IMR-90 (cell line): Measurements from ENCODE around the gene MAGI1. TPM values are rescaled to one million over a fixed set of nuclear protein-coding genes. Genes with fewer than 3 reads are reported as not detected.

ENCODE experiments used
- ATAC-seq: fragments of 200-7000 bp; cut with Tn5 transposase; 2 replicates; pipeline ENCODE4 v1.9.1; 2020; ENCODE audit warnings: low read depth, mild to moderate bottlenecking, moderate library complexity
- BruUV-seq: library from RNA; stranded (reverse); fragments of 400-500 nt; replicated peaks from 2 replicates; lab custom pipeline; 2021; lab: Mats Ljungman, UMichigan
- CTCF ChIA-PET: fragments of 300-600 bp; formaldehyde crosslinking; extraction: SDS; loops from one replicate; lab custom pipeline; 2021; ENCODE audit warnings: antibody characterized with exemption; lab: Yijun Ruan, JAX
- POLR2A ChIA-PET: fragments of 300-600 bp; sonication (Branson Sonifier 250); formaldehyde crosslinking; loops from one replicate; lab custom pipeline; 2022; ENCODE audit warnings: antibody characterized with exemption; ENCODE audit not compliant: unreplicated experiment; lab: Charles Lee
- DNase-seq: peaks from one replicate; pipeline ENCODE4 v3.0.0; 2013
- H2AFZ ChIP-seq: replicated peaks from 2 replicates; pipeline ENCODE3; 2013; ENCODE audit warnings: low read length, mild to moderate bottlenecking; ENCODE audit not compliant: poor library complexity
- H2AK5ac ChIP-seq: 2 replicates; pipeline ENCODE4 v1.6.1; 2013; ENCODE audit warnings: low read depth, low read length, inconsistent platforms
- H2AK9ac ChIP-seq: replicated peaks from 2 replicates; pipeline ENCODE3; 2013; ENCODE audit warnings: mild to moderate bottlenecking, low read depth, low read length, moderate library complexity; ENCODE audit not compliant: poor library complexity
- H2BK120ac ChIP-seq: 2 replicates; pipeline ENCODE4 v1.6.1; 2013; ENCODE audit warnings: low read depth, low read length, inconsistent platforms
- H2BK15ac ChIP-seq: 3 replicates; pipeline ENCODE4 v1.6.1; 2013; ENCODE audit warnings: low read depth, low read length, inconsistent platforms
- H2BK20ac ChIP-seq: 2 replicates; pipeline ENCODE4 v1.6.1; 2013; ENCODE audit warnings: low read depth, mild to moderate bottlenecking, inconsistent platforms, low read length, moderate library complexity
- H2BK5ac ChIP-seq: 2 replicates; pipeline ENCODE4 v1.6.1; 2013; ENCODE audit warnings: mild to moderate bottlenecking, low read depth, low read length, inconsistent platforms; ENCODE audit not compliant: poor library complexity, severe bottlenecking
- H3K14ac ChIP-seq: replicated peaks from 2 replicates; pipeline ENCODE4 v1.6.1; 2013; ENCODE audit warnings: low read depth, low read length, inconsistent platforms
- H3K18ac ChIP-seq: 2 replicates; pipeline ENCODE4 v1.6.1; 2013; ENCODE audit warnings: low read depth, low read length, control low read depth
- H3K23ac ChIP-seq: 2 replicates; pipeline ENCODE4 v1.6.1; 2013; ENCODE audit warnings: low read depth, low read length, inconsistent platforms
- H3K27ac ChIP-seq: 2 replicates; pipeline ENCODE4 v1.5.1; 2013; ENCODE audit warnings: mild to moderate bottlenecking, control low read depth, low read length; ENCODE audit not compliant: insufficient read depth
- H3K27me3 ChIP-seq: 2 replicates; pipeline ENCODE4 v1.6.1; 2013; ENCODE audit warnings: low read length; ENCODE audit not compliant: control insufficient read depth, insufficient read depth
- H3K36me3 ChIP-seq: 2 replicates; pipeline ENCODE4 v1.6.1; 2013; ENCODE audit warnings: low read length, mixed read lengths; ENCODE audit not compliant: control insufficient read depth, insufficient read depth
- H3K4ac ChIP-seq: 2 replicates; pipeline ENCODE4 v1.6.1; 2013; ENCODE audit warnings: low read depth, low read length, inconsistent platforms
- H3K4me1 ChIP-seq: 2 replicates; pipeline ENCODE4 v1.6.1; 2013; ENCODE audit warnings: low read length, mixed read lengths; ENCODE audit not compliant: control insufficient read depth, insufficient read depth
- H3K4me2 ChIP-seq: 2 replicates; pipeline ENCODE4 v1.6.1; 2013; ENCODE audit warnings: low read depth, mild to moderate bottlenecking, control low read depth, low read length, moderate library complexity
- H3K4me3 ChIP-seq: 2 replicates; pipeline ENCODE4 v1.5.1; 2013; ENCODE audit warnings: low read depth, mild to moderate bottlenecking, control low read depth, low read length, moderate library complexity; ENCODE audit not compliant: insufficient read depth
- H3K56ac ChIP-seq: 2 replicates; pipeline ENCODE4 v1.6.1; 2013; ENCODE audit warnings: low read length, inconsistent platforms; ENCODE audit not compliant: insufficient read depth; ENCODE audit errors: extremely low read depth
- H3K79me1 ChIP-seq, 2 experiments: 2 replicates each; pipeline ENCODE4 v1.6.1; 2013; ENCODE audit warnings: low read length in 2 of 2, inconsistent platforms in 1 of 2, low read depth in 1 of 2
- H3K9ac ChIP-seq: 2 replicates; pipeline ENCODE4 v1.6.1; 2013; ENCODE audit warnings: low read depth, low read length, control low read depth
- H3K9me1 ChIP-seq: 2 replicates; pipeline ENCODE4 v1.6.1; 2013; ENCODE audit warnings: low read length, inconsistent platforms; ENCODE audit not compliant: insufficient read depth
- H3K9me3 ChIP-seq: 2 replicates; pipeline ENCODE4 v1.6.1; 2013; ENCODE audit warnings: low read length; ENCODE audit not compliant: control insufficient read depth, insufficient read depth
- H4K20me1 ChIP-seq: 2 replicates; pipeline ENCODE4 v1.6.1; 2013; ENCODE audit warnings: low read length, inconsistent platforms; ENCODE audit not compliant: insufficient read depth
- H4K5ac ChIP-seq: 2 replicates; pipeline ENCODE4 v1.6.1; 2013; ENCODE audit warnings: mild to moderate bottlenecking, low read depth, low read length, control low read depth
- H4K8ac ChIP-seq, 2 experiments: 2 replicates each; pipeline ENCODE4 v1.6.1; 2013; ENCODE audit warnings: low read depth in 2 of 2, low read length in 2 of 2, control low read depth in 1 of 2, inconsistent platforms in 1 of 2
- H4K91ac ChIP-seq: 2 replicates; pipeline ENCODE4 v1.6.1; 2013; ENCODE audit warnings: low read depth, low read length, inconsistent platforms; ENCODE audit not compliant: insufficient read depth
- BHLHE40 ChIP-seq: fragments of 150-350 bp; IDR thresholded peaks from 2 replicates; pipeline ENCODE4 v1.6.1; 2016; ENCODE audit warnings: mild to moderate bottlenecking, low read depth, low read length
- CEBPB ChIP-seq: IDR thresholded peaks from 2 replicates; pipeline ENCODE4 v1.6.1; 2012; ENCODE audit warnings: low read depth, low read length, improper control_type of control experiment
- CHD1 ChIP-seq: IDR thresholded peaks from 2 replicates; pipeline ENCODE4 v1.6.1; 2012; ENCODE audit warnings: low read depth, low read length, improper control_type of control experiment
- ELK1 ChIP-seq: fragments of 150-350 bp; IDR thresholded peaks from 2 replicates; pipeline ENCODE4 v1.6.1; 2016; ENCODE audit warnings: low read depth, mild to moderate bottlenecking, low read length, moderate library complexity, borderline replicate concordance
- FOS ChIP-seq: fragments of 150-350 bp; IDR thresholded peaks from 2 replicates; pipeline ENCODE4 v1.6.1; 2016; ENCODE audit warnings: low read depth, low read length
- MAFK ChIP-seq: IDR thresholded peaks from 2 replicates; pipeline ENCODE4 v1.6.1; 2012; ENCODE audit warnings: low read depth, low read length, improper control_type of control experiment
- MAZ ChIP-seq: IDR thresholded peaks from 2 replicates; pipeline ENCODE4 v1.6.1; 2012; ENCODE audit warnings: low read depth, mild to moderate bottlenecking, low read length, improper control_type of control experiment, moderate library complexity, borderline replicate concordance
- MXI1 ChIP-seq: IDR thresholded peaks from 2 replicates; pipeline ENCODE4 v1.6.1; 2012; ENCODE audit warnings: low read depth, mild to moderate bottlenecking, low read length, moderate library complexity, borderline replicate concordance
- NFE2L2 ChIP-seq: fragments of 150-350 bp; IDR thresholded peaks from 2 replicates; pipeline ENCODE4 v1.6.1; 2016; ENCODE audit warnings: low read depth, mild to moderate bottlenecking, low read length
- POLR2A ChIP-seq: IDR thresholded peaks from 2 replicates; pipeline ENCODE4 v1.6.1; 2012; ENCODE audit warnings: mild to moderate bottlenecking, low read depth, low read length
- RAD21 ChIP-seq: IDR thresholded peaks from 2 replicates; pipeline ENCODE4 v1.6.1; 2012; ENCODE audit warnings: low read length, improper control_type of control experiment
- RCOR1 ChIP-seq: IDR thresholded peaks from 2 replicates; pipeline ENCODE4 v1.6.1; 2012; ENCODE audit warnings: mild to moderate bottlenecking, low read length, improper control_type of control experiment; ENCODE audit not compliant: insufficient replicate concordance
- RFX5 ChIP-seq: IDR thresholded peaks from 2 replicates; pipeline ENCODE4 v1.8.0; 2012; ENCODE audit warnings: low read depth, mild to moderate bottlenecking, low read length, moderate library complexity
- SMC3 ChIP-seq: fragments of 150-350 bp; IDR thresholded peaks from 2 replicates; pipeline ENCODE4 v1.6.1; 2016; ENCODE audit warnings: low read depth, mild to moderate bottlenecking, antibody characterized with exemption, low read length, moderate library complexity
- WGBS, 2 experiments: methylation state at CpG; one replicate each; pipeline versions ENCODE4 v1.1.5 to v1.1.7; 2013; ENCODE audit warnings: missing lambda C conversion rate in 2 of 2; ENCODE audit not compliant: insufficient read length in 1 of 2; ENCODE audit errors: extremely low coverage in 2 of 2; 5-methylcytosine and 5-hydroxymethylcytosine counted together
- dilution Hi-C: fragments of 300-500 bp; cut with HindIII; formaldehyde crosslinking; loops from one replicate; pipeline ENCODE4 v1.14.3; 2018; ENCODE audit warnings: low sequenced_read_pairs; ENCODE audit not compliant: unreplicated experiment
- in situ Hi-C: fragments of 300-500 bp; cut with MboI; formaldehyde crosslinking; loops from 3 replicates; pipeline ENCODE4 v1.14.3; 2019; ENCODE audit warnings: low sequenced_read_pairs, inconsistent platforms, mixed read lengths
- intact Hi-C: fragments of 100-400 bp; cut with micrococcal nuclease; formaldehyde crosslinking; loops from 2 replicates; pipeline ENCODE4 v1.10.0; 2022
- polyA plus RNA-seq, 3 experiments: library from polyadenylated mRNA; depleted of rRNA; stranded (reverse); fragments of >200 nt; gene quantifications; 2 replicates each; pipeline ENCODE4 v1.2.3, GENCODE V29; 2012; ENCODE audit warnings: low replicate concordance in 1 of 3
- total RNA-seq: library from RNA; depleted of rRNA; stranded (reverse); fragments of >200 nt; gene quantifications from 2 replicates; pipeline ENCODE4 v1.2.3, GENCODE V29; 2012
- TF ChIP-seq, protein P1 (sequence below): conservative IDR thresholded peaks from 2 replicates; pipeline ENCODE4 v1.5.1; 2012; ENCODE audit warnings: mild to moderate bottlenecking, low read depth, low read length, improper control_type of control experiment
- TF ChIP-seq, protein P2 (sequence below): fragments of 150-350 bp; IDR thresholded peaks from 2 replicates; pipeline ENCODE4 v1.6.1; 2017; ENCODE audit warnings: mild to moderate bottlenecking, antibody characterized with exemption, low read length, low read depth

MAGI1 gene
- total and polyA plus RNA-seq, 2 of the 4 experiments (the other 2 are of a cell fraction), result 14.5 to 24.2 TPM

DNA sequence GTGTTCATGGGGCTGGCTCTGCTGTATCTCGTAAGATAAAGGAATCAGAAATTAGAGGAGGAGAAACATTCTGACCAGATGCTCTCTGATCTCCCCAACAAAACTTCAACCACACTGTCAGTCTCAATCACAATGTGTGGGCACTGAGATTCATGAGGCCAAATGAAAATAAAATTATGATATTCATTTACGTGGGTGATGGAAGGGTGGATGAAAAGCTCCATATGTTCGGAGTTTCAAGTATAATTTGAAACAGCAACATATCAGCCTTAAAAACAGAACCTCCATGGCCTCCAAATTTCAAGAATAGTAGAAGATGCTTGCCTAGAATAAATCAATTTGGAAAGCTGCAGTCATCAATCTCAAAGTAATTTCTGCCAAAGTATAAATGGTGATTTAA, 363.7 kb downstream of the MAGI1 start:
- Histone ChIP-seq H4K91ac (no peak overlapping the region), H2AK5ac (no peak overlapping the region), H4K20me1 (no peaks in the 10 kb centered on the region; the same call in 1 of the 2 replicates), H3K23ac (no peak overlapping the region), H2BK5ac (no peak overlapping the region), H2AK9ac (no peak overlapping the region), H2BK15ac (no peak overlapping the region), H4K5ac (no peak overlapping the region), H3K36me3 (no peaks in the 10 kb centered on the region), H4K8ac (no peak overlapping the region), H3K9me1 (peaks cover 3% of the 10 kb centered on the region), H3K27me3 (no peaks in the 10 kb centered on the region), H3K4me3 (no peak overlapping the region), H3K79me1 (peaks cover 12 to 32% of the 10 kb centered on the region in 2 experiments), H2BK20ac (no peak overlapping the region), H3K56ac (no peak overlapping the region), H3K4me1 (peaks cover 2% of the 10 kb centered on the region; the same call in 1 of the 2 replicates), H3K4me2 (no peak overlapping the region), H3K4ac (no peak overlapping the region), H3K9me3 (no peaks in the 10 kb centered on the region), H3K14ac (no peak overlapping the region), H3K18ac (no peak overlapping the region), H3K9ac (no peak overlapping the region), H2BK120ac (no peak overlapping the region), H2AFZ (no peak overlapping the region), H3K27ac (no peak overlapping the region)
- ChIA-PET POLR2A (no interaction called here), CTCF (no interaction called here)
- ATAC-seq (no peak), DNase-seq (no peak)
- WGBS, 2 experiments, result no CpG with 5 or more reads among the region's 3 CpGs
- no peak for TF ChIP-seq CEBPB
- no peak for TF ChIP-seq POLR2A
- no peak for TF ChIP-seq FOS
- TF ChIP-seq RAD21, result no peak
- TF ChIP-seq RCOR1, result no peak
- TF ChIP-seq MAFK, result no peak
- TF ChIP-seq CHD1, result no peak
- TF ChIP-seq MAZ, result no peak
- no peak for TF ChIP-seq BHLHE40
- TF ChIP-seq MXI1, result no peak
- no peak for TF ChIP-seq RFX5
- TF ChIP-seq, protein P1, sequence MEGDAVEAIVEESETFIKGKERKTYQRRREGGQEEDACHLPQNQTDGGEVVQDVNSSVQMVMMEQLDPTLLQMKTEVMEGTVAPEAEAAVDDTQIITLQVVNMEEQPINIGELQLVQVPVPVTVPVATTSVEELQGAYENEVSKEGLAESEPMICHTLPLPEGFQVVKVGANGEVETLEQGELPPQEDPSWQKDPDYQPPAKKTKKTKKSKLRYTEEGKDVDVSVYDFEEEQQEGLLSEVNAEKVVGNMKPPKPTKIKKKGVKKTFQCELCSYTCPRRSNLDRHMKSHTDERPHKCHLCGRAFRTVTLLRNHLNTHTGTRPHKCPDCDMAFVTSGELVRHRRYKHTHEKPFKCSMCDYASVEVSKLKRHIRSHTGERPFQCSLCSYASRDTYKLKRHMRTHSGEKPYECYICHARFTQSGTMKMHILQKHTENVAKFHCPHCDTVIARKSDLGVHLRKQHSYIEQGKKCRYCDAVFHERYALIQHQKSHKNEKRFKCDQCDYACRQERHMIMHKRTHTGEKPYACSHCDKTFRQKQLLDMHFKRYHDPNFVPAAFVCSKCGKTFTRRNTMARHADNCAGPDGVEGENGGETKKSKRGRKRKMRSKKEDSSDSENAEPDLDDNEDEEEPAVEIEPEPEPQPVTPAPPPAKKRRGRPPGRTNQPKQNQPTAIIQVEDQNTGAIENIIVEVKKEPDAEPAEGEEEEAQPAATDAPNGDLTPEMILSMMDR, result no peak
- TF ChIP-seq SMC3, result no peak
- TF ChIP-seq, protein P2, sequence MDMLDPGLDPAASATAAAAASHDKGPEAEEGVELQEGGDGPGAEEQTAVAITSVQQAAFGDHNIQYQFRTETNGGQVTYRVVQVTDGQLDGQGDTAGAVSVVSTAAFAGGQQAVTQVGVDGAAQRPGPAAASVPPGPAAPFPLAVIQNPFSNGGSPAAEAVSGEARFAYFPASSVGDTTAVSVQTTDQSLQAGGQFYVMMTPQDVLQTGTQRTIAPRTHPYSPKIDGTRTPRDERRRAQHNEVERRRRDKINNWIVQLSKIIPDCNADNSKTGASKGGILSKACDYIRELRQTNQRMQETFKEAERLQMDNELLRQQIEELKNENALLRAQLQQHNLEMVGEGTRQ, result no peak
- no peak for TF ChIP-seq NFE2L2
- TF ChIP-seq ELK1, result no peak
- in situ Hi-C loops (loop anchor here (10.0 kb wide), 1 partner anchor 240 kb away; no protein-coding TSS in a partner anchor), dilution Hi-C loops (no loop called here), intact Hi-C loops (no loop called here)
- BruUV-seq, result no TSS peak
